Cardiac fibroblast (primary cell): ENCODE data around the gene FOXC2.
"Not testable (repeated sequence)": the region's sequence is repeated elsewhere in the genome, so short reads cannot be mapped to it uniquely, and the experiment has no call there.

Experiments used
- DNase-seq, 2 donors: peaks; one replicate each; pipeline versions ENCODE4 v3.0.0 to v3.0.0-alpha.2; 2010; ENCODE audit warnings: low read depth in 2 of 2
- H3K4me3 ChIP-seq, 2 donors: replicated peaks in 1 of 2; 1 replicate in 1 of 2; 2 replicates in 1 of 2; pipeline ENCODE4 v1.5.1; 2011; ENCODE audit warnings: low read depth in 2 of 2, low read length in 2 of 2, mild to moderate bottlenecking in 2 of 2, moderate library complexity in 1 of 2
- TF ChIP-seq, protein P1 (sequence below): IDR thresholded peaks from one replicate; pipeline ENCODE4 v1.5.1; 2011; ENCODE audit warnings: low read depth, mild to moderate bottlenecking, low read length, inconsistent platforms

Gene FOXC2

GRCh38 chr16:86581458-86581857 is 14.8 kb downstream of the FOXC2 start:
- DNase-seq = peak in 1 of 2 donors; percentile 48
- TF ChIP-seq, protein P1, sequence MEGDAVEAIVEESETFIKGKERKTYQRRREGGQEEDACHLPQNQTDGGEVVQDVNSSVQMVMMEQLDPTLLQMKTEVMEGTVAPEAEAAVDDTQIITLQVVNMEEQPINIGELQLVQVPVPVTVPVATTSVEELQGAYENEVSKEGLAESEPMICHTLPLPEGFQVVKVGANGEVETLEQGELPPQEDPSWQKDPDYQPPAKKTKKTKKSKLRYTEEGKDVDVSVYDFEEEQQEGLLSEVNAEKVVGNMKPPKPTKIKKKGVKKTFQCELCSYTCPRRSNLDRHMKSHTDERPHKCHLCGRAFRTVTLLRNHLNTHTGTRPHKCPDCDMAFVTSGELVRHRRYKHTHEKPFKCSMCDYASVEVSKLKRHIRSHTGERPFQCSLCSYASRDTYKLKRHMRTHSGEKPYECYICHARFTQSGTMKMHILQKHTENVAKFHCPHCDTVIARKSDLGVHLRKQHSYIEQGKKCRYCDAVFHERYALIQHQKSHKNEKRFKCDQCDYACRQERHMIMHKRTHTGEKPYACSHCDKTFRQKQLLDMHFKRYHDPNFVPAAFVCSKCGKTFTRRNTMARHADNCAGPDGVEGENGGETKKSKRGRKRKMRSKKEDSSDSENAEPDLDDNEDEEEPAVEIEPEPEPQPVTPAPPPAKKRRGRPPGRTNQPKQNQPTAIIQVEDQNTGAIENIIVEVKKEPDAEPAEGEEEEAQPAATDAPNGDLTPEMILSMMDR = no peak
- peak overlapping the region in 1 of 2 donors; percentile 58 for H3K4me3 ChIP-seq

DNA sequence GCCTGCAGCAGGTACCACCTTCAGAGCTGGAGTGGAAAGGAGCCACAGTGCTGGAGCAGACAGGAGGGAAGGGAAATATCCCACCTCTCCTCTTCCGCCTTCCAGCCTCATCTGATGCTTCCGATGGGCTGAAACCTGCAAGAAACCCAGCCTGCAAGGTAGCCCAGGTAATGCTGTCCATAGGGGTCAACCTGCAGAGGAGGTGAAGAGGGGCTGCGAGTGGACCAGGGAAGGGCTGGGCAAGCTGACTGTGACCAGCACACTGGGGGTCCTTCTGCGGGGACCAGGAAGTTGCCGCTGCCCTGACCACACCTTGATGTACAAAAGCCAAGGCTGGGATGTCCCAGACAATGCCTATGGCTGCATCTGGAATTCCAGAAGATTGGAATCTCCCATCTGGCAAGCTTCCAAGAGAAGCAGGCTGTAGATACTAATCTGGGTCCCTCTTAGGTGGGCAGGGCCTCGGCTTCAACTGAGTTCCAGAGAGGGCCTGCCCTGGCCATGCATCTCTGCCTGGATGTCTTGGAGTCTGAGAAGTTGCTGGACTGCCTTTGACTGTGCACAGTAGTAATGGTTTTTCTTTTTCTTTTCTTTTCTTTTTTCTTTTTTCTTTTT is 17.5 kb downstream of the FOXC2 start:
- no peak for DNase-seq

GRCh38 chr16:86584726-86585721 is 18.4 kb downstream of the FOXC2 start:
- peak in 1 of 2 donors; percentile 85 for DNase-seq
- TF ChIP-seq, protein P1 = no peak
- no peak overlapping the region for H3K4me3 ChIP-seq

More for the DNA sequence above, 17.5 kb downstream of the FOXC2 start:
- H3K4me3 ChIP-seq = no peak overlapping the region
- TF ChIP-seq, protein P1 = no peak

DNA sequence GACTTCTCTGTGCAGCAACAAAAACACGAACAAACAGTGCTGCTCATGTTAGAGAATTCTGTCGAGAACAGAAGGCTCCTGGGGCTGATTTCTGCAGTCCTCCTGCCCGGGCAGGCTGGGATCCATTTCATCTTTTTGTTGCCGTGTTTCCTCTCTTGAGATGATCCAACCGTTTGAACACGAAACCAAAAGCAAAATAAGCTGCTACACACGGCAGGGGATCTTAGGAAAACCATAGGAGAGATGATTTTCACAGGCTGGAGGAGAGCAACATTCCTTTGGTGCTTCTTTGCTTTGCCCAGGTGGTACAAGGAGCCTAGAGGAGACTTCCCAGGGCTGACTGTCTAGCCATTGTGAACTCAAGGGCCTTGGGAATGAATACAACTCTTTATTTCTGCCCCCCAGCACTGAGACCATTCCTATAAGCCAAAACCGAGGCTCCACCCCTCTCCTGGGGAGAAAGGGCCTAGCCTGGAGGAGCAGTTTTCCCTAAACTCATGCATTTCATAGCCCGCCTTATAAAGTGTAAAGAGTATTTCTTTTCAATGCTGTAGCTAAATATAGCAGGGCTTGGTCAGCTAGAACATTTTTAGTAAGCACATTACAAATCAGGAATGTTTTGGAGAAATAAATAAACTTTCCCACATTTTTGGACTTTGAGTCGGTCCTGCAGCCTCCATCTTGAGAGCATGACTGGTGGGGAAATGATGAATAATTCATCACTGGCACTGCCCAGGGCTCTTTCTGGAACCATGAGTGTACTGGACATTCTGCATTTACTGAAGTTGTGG is 19.4 kb downstream of the FOXC2 start:
- TF ChIP-seq, protein P1 = no peak
- H3K4me3 ChIP-seq = no peak overlapping the region
- peak in 1 of 2 donors; percentile 87 for DNase-seq

DNA sequence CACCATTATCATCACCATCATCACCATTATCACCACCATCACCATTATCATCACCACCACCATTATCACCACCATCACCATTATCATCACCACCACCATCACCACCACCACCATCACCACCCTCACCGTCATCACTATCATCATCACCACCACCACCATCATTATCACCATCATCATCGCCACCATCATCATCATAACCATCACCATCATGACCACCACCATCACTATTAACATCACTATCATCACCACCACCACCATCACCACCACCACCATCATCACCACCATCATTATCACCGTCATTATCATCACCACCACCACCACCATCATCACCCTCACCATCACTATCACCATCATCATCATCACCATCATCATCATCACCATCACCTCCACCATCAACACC is 20.9 kb downstream of the FOXC2 start:
- TF ChIP-seq, protein P1 = no peak
- H3K4me3 ChIP-seq = no peak overlapping the region
- no peak for DNase-seq

DNA sequence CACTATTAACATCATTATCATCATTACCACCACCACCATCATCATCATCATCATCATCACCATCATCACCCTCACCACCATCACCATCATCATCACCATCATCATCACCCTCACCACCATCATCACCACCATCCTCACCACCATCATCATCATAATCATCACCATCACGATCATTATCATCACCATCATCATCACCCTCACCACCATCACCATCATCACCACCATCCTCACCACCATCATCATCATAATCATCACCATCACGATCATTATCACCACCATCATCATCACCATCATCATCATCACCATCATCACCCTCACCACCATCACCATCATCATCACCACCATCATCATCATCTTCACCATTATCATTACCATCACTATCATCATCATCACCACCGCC is 21.3 kb downstream of the FOXC2 start:
- H3K4me3 ChIP-seq, DNase-seq: not testable (repeated sequence)
